NCI-H146 treated with DMSO at 0.1 percent for 48 hours (cell line): ENCODE data around the gene P2RX3.
"Not testable (repeated sequence)": the region's sequence is repeated elsewhere in the genome, so short reads cannot be mapped to it uniquely, and the experiment has no call there.

ENCODE experiments used
- DNase-seq: peaks from one replicate; lab custom pipeline; 2025; ENCODE audit not compliant: unreplicated experiment; lab: John Stamatoyannopoulos, UW

Gene P2RX3

DNA sequence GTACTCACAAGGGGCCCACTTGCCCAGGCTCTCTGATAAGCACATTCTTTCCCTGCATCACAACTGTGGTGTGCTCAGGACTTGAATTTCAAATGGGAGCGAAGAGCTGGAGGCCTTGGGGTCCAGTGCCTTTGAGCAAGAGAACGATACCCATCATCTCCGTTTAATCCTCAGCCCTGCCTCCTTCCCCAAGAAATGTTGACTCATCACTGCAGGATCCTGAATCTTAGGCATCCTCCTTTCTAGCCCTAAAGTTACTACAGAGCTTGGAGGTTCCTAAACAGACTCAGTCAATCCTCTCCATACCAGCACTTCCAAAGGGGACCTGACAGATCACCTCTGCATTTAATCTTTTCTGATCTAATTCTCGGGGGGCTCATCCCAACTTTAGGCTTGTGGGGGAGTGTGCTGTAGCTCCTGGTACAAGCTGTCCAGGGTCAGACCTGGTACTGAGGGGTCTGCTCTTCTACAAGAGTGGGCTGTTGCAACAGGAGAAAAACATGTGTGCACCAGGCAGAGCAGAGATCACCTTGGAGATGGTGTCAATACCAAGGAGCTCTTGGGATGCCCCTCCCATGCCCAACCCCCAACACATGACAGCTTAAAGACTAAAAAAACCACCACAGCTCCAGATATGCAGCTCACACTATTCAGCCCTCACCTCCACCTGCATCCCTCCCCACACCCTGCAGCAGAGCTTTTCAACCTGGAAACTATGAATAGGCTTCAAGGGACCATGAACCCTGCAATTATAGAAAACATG lies 56.2 kb downstream of the P2RX3 start:
- DNase-seq, result no peak

GRCh38 chr11:57395905-57396623 lies 57.9 kb downstream of the P2RX3 start:
- no peak for DNase-seq

- no peak for DNase-seq
Measured at GRCh38 chr11:57396744-57397143, 58.6 kb downstream of the P2RX3 start.

- DNase-seq, result no peak
Measured at GRCh38 chr11:57397394-57397990, 59.3 kb downstream of the P2RX3 start.

- DNase-seq, result no peak
Measured at GRCh38 chr11:57399221-57399620, 61.1 kb downstream of the P2RX3 start.

- DNase-seq, result no peak
Measured at GRCh38 chr11:57399972-57400578, 61.9 kb downstream of the P2RX3 start.

- DNase-seq, result no peak
Measured at GRCh38 chr11:57402188-57403002, 64.2 kb downstream of the P2RX3 start.

- not testable (repeated sequence) for DNase-seq
Measured at GRCh38 chr11:57403003-57403801, 65.0 kb downstream of the P2RX3 start.

- no peak for DNase-seq
Measured at GRCh38 chr11:57403802-57404147, 65.6 kb downstream of the P2RX3 start.

DNA sequence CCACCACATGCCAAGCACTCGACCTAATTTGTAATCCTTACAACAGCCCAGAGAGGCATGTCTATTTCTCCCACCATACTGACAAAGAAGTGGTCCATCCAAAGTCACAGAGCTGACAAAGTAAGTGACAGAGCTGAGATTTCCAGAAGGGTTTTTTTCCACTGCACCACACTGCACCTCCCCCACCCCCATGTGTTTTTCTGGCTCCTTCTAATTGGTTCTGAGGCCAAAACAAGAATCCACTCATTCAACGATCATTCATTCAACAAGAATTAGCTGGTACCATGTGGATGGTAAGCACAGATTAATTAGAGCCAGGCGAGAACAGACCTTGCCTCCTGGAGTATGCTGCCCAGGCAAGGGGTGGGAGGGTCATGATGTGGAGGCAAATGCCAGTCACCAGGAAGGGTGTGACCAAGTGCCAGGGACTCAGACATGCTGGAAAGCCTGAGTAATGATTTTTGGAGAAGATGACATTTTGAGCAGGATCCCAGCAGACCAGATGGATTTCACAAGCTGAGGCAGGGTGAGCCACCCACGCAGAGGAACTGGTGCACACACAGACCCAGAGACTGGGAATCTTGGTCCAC lies 67.2 kb downstream of the P2RX3 start:
- no peak for DNase-seq

DNA sequence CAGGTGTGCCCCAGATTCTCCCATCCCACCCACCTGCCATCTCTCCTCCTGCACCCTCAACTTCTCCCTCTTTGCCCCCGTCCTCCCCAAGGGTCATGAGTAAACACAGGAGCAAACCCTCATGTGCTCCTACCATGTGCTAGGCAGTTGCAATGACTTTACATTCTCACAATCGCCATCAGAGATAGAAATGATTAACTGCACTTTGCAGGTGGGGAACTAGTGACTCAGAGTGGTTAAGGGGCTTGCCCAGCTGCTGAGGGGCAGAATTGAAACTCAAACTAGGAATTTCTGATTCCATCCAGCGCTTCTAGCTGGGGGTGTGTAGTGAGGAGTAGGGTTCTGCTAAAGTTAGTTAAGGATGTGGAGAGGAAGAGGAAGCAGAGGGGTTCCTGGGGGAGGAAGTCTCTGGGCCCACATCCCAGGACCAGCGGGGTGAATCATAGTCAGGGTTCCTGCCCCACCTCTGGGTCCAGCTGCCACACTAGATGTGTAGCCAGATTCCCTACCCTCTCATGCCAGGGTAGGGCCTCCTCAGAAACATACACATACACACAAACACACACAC lies 68.3 kb downstream of the P2RX3 start:
- DNase-seq, result no peak

GRCh38 chr11:57407010-57407920 lies 69.1 kb downstream of the P2RX3 start:
- no peak for DNase-seq

DNA sequence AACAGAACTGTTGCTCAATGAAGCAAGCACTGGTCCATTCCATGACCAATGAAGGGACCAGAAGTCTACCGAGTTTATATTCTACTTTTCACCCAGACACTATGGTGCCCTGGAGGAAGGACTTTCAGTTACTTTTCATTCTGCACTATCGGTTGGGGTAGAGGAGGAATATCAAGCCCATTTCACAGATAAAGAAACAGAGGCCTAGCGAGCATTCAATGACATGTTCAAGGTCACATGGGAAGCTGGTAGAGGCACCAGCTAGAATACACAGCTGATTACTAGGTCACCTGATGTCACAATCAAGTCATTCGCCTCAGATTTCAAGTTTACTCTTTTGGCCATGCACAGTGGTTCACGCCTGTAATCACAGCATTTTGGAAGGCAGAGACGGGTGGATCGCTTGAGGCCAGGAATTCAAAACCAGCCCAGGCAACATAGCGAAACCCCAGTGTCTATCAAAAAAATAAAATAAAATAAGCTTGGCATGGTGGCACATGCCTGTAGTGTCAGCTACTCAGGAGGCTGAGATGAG lies 69.9 kb downstream of the P2RX3 start:
- no peak for DNase-seq

DNA sequence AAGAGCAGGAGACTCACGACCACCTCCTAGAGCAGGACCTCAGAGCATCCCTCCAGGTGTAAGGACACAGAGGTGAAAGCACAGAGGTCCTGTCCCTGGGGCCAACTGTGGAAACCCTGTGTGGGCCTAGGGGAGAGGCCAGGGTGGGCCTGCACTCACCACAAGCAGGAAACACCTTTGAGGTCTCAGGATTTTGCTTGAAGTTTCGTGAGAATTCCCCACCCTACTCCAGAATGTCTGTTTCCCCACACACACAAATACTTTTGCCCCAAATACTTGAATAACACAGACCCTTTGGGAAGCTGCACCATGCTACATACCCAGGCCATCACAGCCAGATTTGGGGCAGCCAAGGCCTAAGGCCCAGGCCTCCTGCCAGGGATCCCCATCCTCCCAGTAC lies 70.6 kb downstream of the P2RX3 start:
- DNase-seq, result no peak

GRCh38 chr11:57409321-57410100 lies 71.4 kb downstream of the P2RX3 start:
- no peak for DNase-seq

- no peak for DNase-seq
Measured at GRCh38 chr11:57410287-57410686, 72.1 kb downstream of the P2RX3 start.

- DNase-seq, result no peak
Measured at GRCh38 chr11:57413681-57414080, 75.5 kb downstream of the P2RX3 start.
